DMS53 treated with DMSO at 0.1 percent for 48 hours (cell line): ENCODE data around the gene TGIF2LY.
"Not testable (repeated sequence)": the region's sequence is repeated elsewhere in the genome, so short reads cannot be mapped to it uniquely, and the experiment has no call there.

ENCODE experiments used
- DNase-seq: peaks from one replicate; lab custom pipeline; 2025; ENCODE audit not compliant: unreplicated experiment; lab: John Stamatoyannopoulos, UW

The TGIF2LY gene

DNA sequence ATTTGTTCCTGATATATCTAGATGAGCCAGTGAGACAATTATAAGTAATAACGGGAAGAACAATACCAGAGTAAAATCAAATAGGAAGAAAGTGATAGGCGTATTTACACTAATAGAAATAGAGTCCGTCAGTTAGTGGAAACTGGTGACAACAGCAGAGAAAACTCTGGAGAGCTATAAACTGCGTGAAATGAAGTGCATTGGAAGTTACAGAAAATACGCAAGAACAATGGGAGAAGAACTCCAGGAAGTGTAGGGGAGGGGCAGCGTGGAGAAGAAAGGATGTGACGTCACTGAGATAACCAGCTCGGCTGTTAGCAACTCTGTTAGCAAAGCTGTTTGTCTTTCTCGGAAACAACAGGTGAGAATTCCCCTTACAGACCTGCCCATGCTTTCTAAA lies at the start of gene TGIF2LY:
TSS of gene TGIF2LY (plus strand) at position 301 of the 400 bp plus-strand sequence. CDS start 178 bp downstream, outside the sequence.
- DNase-seq: not testable (repeated sequence)
